ENCODE data around the gene MAN1B1.

MAN1B1 gene

DNA sequence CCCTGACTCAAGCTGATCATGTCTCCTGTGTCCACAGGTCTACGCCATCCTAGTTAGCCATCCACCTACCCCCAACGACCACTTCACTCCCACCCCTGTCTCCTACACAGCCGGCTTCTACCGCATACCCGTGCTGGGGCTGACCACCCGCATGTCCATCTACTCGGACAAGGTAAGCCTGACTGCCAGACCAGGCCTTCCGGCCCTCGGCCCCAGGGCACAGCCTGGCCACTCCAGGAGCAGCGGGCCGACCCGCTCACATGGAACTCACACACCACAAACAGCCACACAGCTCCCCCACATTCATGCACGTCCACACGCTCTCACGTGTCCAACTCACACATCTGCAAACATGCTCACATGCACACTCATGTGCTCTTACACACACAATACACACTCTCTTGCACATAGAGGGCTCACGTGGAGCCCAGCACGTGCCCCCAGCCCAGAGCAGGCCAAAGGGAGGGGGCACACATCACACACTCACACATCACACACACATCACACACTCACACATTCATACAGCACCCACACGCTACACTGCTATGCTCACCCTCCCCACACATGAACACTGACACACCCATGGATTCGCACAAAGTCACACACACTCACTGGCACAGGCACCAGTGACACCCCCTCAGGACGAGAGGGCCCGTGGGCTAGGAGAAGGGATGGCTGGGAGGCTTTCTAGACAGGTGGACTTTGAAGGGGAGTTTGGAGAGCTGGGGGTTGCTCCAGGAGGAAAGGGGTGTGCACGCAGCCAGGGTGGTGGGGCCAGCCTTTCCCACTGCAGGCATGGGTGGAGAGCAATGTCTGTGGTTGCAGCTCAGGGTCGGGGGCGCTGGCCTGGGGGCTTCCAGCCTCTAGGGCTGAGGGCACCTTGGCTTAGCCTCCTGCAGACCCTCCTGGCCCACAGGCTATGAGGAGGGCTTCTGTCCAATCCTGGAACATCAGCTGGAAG, 55.5 kb downstream of the MAN1B1 start:
- in situ Hi-C loops (cut with HindIII; ENCODE audit: low sequenced_read_pairs) = no loop called here

- in situ Hi-C loops (cut with HindIII; ENCODE audit: low sequenced_read_pairs) = no loop called here
These were observed 56.7 kb downstream of the MAN1B1 start for GRCh38 chr9:137143459-137143858.

- in situ Hi-C loops (cut with HindIII; ENCODE audit: low sequenced_read_pairs) = no loop called here
These were observed 59.1 kb downstream of the MAN1B1 start for GRCh38 chr9:137145731-137146526.

- in situ Hi-C loops (cut with HindIII; ENCODE audit: low sequenced_read_pairs) = no loop called here
These were observed 59.7 kb downstream of the MAN1B1 start for GRCh38 chr9:137146527-137146918.

GRCh38 chr9:137147091-137147792, 60.5 kb downstream of the MAN1B1 start:
- in situ Hi-C loops (cut with HindIII; ENCODE audit: low sequenced_read_pairs) = no loop called here

- in situ Hi-C loops (cut with HindIII; ENCODE audit: low sequenced_read_pairs) = no loop called here
These were observed 61.0 kb downstream of the MAN1B1 start for GRCh38 chr9:137147793-137148160.

DNA sequence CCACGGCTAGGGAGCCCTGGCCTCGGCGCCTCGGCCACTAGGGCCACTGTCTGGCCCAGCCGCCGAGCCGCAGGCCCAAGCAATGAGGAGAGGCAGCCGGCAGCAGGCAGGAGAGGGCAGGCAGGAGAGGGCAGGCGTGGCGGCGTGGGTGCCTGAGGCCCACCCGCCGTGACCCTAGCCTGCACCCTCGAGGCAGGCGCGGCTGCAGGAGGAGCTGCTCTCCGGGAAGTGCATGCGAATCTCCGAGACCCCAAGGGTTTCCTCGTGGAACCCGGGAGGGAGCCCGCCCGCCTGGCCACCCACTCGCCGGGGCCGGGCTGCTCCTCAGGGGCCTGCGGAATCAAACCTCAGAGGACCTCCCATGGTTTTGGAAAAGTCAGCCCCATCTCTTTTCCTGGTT, 61.5 kb downstream of the MAN1B1 start:
- in situ Hi-C loops (cut with HindIII; ENCODE audit: low sequenced_read_pairs) = no loop called here

DNA sequence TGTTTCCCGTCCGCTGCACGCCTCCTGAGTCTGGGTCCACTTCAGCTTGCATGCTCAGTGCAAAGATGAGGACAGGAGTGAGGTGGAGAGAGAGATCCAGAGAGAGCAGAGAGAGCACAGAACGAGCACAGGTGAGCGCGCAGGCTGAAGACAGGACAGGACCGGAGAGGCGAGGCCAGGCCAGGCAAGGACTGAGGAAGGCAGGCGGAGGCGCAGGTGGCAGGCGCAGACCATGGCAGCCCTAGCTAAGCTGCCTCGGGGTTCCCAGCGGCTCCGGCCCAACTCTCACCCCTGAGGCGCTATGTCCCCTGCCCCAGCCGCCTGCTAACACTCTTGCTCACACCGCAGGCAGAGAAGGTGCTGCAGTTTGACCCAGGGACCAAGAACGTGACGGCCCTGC, 61.9 kb downstream of the MAN1B1 start:
- in situ Hi-C loops (cut with HindIII; ENCODE audit: low sequenced_read_pairs) = no loop called here

- in situ Hi-C loops (cut with HindIII; ENCODE audit: low sequenced_read_pairs) = no loop called here
These were observed 62.6 kb downstream of the MAN1B1 start for GRCh38 chr9:137149363-137149762.

DNA sequence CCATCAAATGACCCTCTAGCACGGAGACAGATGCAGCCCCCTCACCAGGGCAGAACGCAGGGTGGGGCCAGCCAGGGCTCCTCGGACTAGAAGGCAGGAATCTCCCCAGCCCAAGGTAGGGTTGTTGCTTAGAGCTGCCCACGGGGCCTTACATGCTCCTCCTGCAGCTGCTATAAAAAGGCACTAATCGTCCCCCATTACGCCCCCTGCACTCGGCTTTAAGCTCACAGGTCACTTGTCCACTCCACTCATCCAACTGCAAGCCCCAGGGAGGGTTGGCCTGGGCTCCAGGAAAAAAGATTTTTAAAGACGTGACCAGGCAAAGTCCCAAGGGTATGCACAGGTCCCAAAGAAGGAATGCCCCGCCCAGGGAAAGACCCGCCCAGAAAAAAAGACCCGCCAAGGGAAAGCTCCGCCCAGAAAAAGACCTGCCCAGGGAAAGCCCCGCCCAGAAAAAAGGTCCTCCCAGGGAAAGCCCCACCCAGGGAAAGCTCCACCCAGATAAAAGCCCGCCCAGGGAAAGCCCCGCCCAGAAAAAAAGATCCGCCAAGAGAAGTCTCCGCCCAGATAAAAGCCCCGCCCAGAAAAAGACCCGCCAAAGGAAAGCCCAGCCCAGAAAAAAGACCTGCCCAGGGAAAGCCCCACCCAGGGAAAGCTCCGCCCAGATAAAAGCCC, 63.3 kb downstream of the MAN1B1 start:
- in situ Hi-C loops (cut with HindIII; ENCODE audit: low sequenced_read_pairs) = loop anchor here (25.0 kb wide), 2 partner anchors 213 to 338 kb away; partner anchors contain the start of genes C8G, FBXW5 and RABL6

DNA sequence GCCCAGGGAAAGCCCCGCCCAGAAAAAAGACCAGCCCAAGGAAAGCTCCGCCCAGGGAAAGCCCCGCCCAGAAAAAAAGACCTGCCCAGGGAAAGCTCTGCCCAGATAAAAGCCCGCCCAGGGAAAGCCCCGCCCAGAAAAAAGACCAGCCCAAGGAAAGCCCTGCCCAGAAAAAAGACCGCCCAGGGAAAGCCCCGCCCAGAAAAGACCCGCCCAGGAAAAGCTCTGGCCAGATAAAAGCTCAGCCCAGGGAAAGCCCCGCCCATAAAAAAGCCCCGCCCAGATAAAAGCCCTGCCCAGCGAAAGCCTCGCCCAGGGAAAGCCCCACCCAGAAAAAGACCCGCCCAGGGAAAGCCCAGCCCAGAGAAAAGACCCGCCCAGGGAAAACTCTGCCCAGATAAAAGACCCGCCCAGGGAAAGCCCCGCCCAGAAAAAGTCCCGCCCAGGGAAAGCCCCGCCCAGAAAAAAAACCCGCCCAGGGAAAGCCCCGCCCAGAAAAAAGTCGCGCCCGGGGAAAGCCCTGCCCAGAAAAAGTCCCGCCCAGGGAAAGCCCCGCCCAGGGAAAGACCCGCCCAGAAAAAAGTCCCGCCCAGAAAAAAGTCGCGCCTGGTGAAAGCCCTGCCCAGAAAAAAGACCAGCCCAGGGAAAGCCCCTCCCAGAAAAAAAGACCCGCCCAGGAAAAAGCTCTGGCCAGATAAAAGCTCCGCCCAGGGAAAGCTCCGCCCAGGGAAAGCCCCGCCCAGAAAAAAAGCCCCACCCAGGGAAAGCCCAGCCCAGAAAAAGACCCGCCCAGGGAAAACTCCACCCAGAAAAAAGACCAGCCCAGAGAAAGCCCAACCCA, 64.1 kb downstream of the MAN1B1 start:
- in situ Hi-C loops (cut with HindIII; ENCODE audit: low sequenced_read_pairs) = loop anchor here (25.0 kb wide), 2 partner anchors 214 to 339 kb away; partner anchors contain the start of genes C8G, FBXW5 and RABL6

DNA sequence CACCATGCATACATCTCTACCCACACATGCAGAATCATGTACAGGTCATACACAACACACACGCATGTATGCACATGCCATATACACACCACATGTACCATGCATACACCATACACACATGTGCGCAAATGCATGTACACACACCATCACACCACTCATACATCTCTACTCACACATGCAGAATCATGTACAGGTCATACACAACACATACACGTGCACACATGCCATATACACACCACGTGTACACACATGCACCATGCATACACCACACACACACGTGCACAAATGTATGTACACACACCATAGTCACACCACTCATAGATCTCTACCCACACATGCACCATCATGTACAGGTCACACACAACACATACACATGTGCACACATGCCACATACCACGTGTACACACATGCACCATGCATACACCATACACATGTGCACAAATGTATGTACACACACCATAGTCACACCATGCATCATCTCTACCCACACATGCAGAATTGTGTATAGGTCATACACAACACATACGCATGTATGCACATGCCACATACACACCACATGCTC, 66.1 kb downstream of the MAN1B1 start:
- in situ Hi-C loops (cut with HindIII; ENCODE audit: low sequenced_read_pairs) = loop anchor here (25.0 kb wide), 2 partner anchors 216 to 341 kb away; partner anchors contain the start of genes C8G, FBXW5 and RABL6

DNA sequence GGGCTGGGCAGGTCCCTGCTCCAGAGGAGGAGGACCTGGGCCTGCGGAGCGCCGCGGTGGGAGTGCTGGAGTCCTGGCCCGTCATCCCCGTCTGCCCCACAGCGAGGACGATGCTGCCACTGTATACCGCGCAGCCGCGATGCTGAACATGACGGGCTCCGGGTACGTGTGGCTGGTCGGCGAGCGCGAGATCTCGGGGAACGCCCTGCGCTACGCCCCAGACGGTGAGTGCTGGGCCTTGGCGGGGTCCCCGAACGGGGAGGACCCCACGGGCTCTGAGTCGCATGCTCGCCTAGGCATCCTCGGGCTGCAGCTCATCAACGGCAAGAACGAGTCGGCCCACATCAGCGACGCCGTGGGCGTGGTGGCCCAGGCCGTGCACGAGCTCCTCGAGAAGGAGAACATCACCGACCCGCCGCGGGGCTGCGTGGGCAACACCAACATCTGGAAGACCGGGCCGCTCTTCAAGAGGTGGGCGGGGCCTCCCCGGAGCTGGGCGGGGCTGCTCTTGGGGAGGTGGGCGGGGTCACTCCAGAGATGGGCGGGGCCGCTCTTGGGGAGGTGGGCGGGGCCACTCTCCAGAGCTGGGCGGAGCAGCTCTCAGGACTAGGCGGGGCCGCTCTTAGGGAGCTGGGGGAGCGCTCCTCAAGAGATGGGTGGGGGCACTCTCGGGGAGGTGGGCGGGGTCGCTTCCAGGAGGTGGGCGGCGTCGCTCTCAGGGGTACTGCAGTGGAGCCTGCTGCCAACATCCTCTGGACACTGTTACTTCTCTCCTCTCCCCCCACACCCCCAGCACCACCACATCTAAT, 70.0 kb downstream of the MAN1B1 start:
- in situ Hi-C loops (cut with HindIII; ENCODE audit: low sequenced_read_pairs) = loop anchor here (25.0 kb wide), 2 partner anchors 219 to 344 kb away; partner anchors contain the start of genes C8G, FBXW5 and RABL6

GRCh38 chr9:137157618-137158415, 71.0 kb downstream of the MAN1B1 start:
- in situ Hi-C loops (cut with HindIII; ENCODE audit: low sequenced_read_pairs) = loop anchor here (25.0 kb wide), 2 partner anchors 221 to 346 kb away; partner anchors contain the start of genes C8G, FBXW5 and RABL6

GRCh38 chr9:137158625-137159024, 71.8 kb downstream of the MAN1B1 start:
- in situ Hi-C loops (cut with HindIII; ENCODE audit: low sequenced_read_pairs) = loop anchor here (25.0 kb wide), 2 partner anchors 221 to 346 kb away; partner anchors contain the start of genes C8G, FBXW5 and RABL6

All from endothelial cell of hepatic sinusoid (primary cell).